Ovary (tissue), 3 donors: ENCODE measurements around the gene ASIC1.

Experiments
- CTCF ChIP-seq, 3 donors: fragments of 450-650 bp in 2 of 3; fragments of 200-600 bp in 1 of 3; IDR thresholded peaks; one replicate each; pipeline versions ENCODE4 v1.5.1 to v1.8.0; 2016 to 2022; ENCODE audit warnings: antibody characterized with exemption in 3 of 3, mild to moderate bottlenecking in 1 of 3
- POLR2A ChIP-seq: fragments of 450-650 bp; IDR thresholded peaks from one replicate; pipeline ENCODE4 v1.6.1; 2017; ENCODE audit warnings: antibody characterized with exemption, mild to moderate bottlenecking, moderate library complexity
- donor health status: DM: no; HTN: no; CAD: no.

- TF ChIP-seq CTCF (IDR thresholded peaks at IDR 0.05) (no peak), POLR2A (no peak)
These were observed 45.4 kb downstream of the ASIC1 start for GRCh38 chr12:50102646-50103309.
